ENCODE data around the gene CD2AP.

The CD2AP gene

DNA sequence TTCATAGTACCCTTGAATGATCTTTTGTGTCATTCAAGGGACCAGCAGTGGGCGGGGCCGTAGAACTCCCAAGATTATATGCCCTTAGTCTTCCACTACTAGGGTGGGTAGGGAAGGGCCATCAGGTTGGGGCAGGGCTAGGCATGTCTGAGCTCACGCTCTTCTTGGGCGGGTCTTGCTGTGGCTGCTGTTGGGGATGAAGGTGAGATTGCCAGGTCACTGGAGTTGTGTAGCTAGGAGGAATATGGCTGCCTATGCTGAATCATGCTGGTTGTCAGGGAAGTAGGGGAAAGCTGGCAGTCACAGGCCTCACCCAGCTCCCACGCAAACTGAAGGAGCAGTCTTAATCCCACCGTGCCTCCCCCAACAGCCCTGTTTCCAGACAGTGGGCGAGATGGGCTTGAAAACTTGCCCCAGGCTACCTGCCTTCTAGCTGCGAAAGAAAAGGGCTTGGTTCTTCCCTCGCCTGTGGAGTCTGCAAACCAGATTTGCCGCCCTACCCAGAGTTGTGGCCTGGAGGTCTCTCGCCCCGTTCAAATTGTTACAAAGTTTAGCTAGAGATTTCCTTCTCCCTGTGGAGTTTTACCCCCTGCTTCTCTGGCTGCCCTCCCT is 144.4 kb downstream of the CD2AP start:
- TF ChIP-seq FOXP2 (optimal IDR thresholded peaks at IDR 0.05; ENCODE audit: borderline replicate concordance, extremely low read depth, extremely low read length, insufficient read depth) = no peak
- no peak for TF ChIP-seq SIN3A (IDR thresholded peaks at IDR 0.05; ENCODE audit: borderline replicate concordance, insufficient read depth, low read length)
- no peak for TF ChIP-seq TAF1 (IDR thresholded peaks at IDR 0.05; ENCODE audit: borderline replicate concordance, insufficient read depth, low read length)
- TF ChIP-seq REST (IDR thresholded peaks at IDR 0.05; ENCODE audit: insufficient read depth in 1 of 2, low read depth in 2 of 2, low read length in 2 of 2) = no peak
- no peak for TF ChIP-seq POLR2AphosphoS5 (IDR thresholded peaks at IDR 0.05; ENCODE audit: low read depth, low read length)

GRCh38 chr6:47626782-47627181 is 149.2 kb downstream of the CD2AP start:
- TF ChIP-seq POLR2AphosphoS5 (IDR thresholded peaks at IDR 0.05; ENCODE audit: low read depth, low read length) (no peak), TAF1 (IDR thresholded peaks at IDR 0.05; ENCODE audit: borderline replicate concordance, insufficient read depth, low read length) (no peak), FOXP2 (optimal IDR thresholded peaks at IDR 0.05; ENCODE audit: borderline replicate concordance, extremely low read depth, extremely low read length, insufficient read depth) (no peak), SIN3A (IDR thresholded peaks at IDR 0.05; ENCODE audit: borderline replicate concordance, insufficient read depth, low read length) (no peak), REST (IDR thresholded peaks at IDR 0.05; ENCODE audit: insufficient read depth in 1 of 2, low read depth in 2 of 2, low read length in 2 of 2) (no peak)

GRCh38 chr6:47628448-47629272 is 151.1 kb downstream of the CD2AP start:
- TF ChIP-seq SIN3A (IDR thresholded peaks at IDR 0.05; ENCODE audit: borderline replicate concordance, insufficient read depth, low read length) (no peak), FOXP2 (optimal IDR thresholded peaks at IDR 0.05; ENCODE audit: borderline replicate concordance, extremely low read depth, extremely low read length, insufficient read depth) (no peak), TAF1 (IDR thresholded peaks at IDR 0.05; ENCODE audit: borderline replicate concordance, insufficient read depth, low read length) (no peak), POLR2AphosphoS5 (IDR thresholded peaks at IDR 0.05; ENCODE audit: low read depth, low read length) (no peak), REST (IDR thresholded peaks at IDR 0.05; ENCODE audit: insufficient read depth in 1 of 2, low read depth in 2 of 2, low read length in 2 of 2) (no peak)

DNA sequence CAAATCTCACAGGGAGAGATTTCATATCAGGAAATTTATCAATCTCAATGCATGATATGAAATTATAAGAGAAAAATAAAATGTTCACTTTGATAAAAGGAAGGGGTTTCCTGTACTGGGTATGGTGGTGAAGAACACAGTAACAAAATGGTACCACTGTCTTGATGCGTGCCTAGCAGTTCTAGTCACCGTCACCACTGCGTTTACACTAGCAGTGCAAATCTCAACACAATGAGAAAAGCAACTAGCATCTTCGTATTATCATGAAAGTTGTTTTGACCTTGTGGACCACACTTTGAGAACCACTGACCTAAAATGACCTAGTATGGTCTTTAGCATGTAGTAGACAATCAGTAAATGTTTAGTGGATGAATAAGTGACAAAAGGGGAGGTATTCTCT is 152.4 kb downstream of the CD2AP start:
- TF ChIP-seq SIN3A (IDR thresholded peaks at IDR 0.05; ENCODE audit: borderline replicate concordance, insufficient read depth, low read length) (no peak), REST (IDR thresholded peaks at IDR 0.05; ENCODE audit: insufficient read depth in 1 of 2, low read depth in 2 of 2, low read length in 2 of 2) (no peak), FOXP2 (optimal IDR thresholded peaks at IDR 0.05; ENCODE audit: borderline replicate concordance, extremely low read depth, extremely low read length, insufficient read depth) (no peak), TAF1 (IDR thresholded peaks at IDR 0.05; ENCODE audit: borderline replicate concordance, insufficient read depth, low read length) (no peak), POLR2AphosphoS5 (IDR thresholded peaks at IDR 0.05; ENCODE audit: low read depth, low read length) (peak; percentile 45; the same call in 1 of the 2 replicates)

All from PFSK-1 (cell line).